HG02610 (cell line): ENCODE results near the gene BLOC1S1.

Source experiments
- ATAC-seq: cut with Tn5 transposase; IDR thresholded peaks from one replicate; pipeline ENCODE4 v1.9.1; 2021; ENCODE audit warnings: mild to moderate bottlenecking, moderate library complexity; ENCODE audit not compliant: unreplicated experiment

BLOC1S1 gene

GRCh38 chr12:55726971-55727370 lies 11.1 kb downstream of the BLOC1S1 start:
- ATAC-seq: no peak

DNA sequence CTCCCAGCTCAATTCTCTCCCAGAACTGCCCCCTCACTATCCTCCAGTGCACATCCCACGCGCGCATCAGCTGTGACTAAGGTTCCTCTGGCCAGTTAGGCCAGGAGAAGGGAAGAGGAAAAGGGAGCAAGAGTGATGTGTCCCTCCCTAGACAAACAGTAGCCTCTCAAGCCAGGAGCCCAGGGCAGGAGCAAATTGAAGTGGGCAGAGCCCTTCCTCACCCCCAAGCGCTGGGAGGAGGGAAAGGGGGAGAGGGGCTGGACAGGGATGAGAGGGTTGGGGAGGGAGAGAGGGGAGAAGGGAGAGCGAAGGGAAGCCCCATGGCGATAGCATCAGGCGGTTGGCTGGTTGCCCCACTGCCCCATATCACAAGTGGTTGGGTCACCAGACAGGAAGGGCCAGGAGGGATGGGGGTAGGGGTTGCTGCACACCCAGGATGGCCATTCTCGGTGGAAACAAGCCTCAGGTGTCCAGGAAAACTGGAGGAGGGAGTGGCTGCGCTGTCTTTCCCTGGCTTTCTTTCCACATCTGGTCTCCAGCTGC lies 11.9 kb downstream of the BLOC1S1 start:
- no peak for ATAC-seq

GRCh38 chr12:55728186-55728938 lies 12.5 kb downstream of the BLOC1S1 start:
- no peak for ATAC-seq

DNA sequence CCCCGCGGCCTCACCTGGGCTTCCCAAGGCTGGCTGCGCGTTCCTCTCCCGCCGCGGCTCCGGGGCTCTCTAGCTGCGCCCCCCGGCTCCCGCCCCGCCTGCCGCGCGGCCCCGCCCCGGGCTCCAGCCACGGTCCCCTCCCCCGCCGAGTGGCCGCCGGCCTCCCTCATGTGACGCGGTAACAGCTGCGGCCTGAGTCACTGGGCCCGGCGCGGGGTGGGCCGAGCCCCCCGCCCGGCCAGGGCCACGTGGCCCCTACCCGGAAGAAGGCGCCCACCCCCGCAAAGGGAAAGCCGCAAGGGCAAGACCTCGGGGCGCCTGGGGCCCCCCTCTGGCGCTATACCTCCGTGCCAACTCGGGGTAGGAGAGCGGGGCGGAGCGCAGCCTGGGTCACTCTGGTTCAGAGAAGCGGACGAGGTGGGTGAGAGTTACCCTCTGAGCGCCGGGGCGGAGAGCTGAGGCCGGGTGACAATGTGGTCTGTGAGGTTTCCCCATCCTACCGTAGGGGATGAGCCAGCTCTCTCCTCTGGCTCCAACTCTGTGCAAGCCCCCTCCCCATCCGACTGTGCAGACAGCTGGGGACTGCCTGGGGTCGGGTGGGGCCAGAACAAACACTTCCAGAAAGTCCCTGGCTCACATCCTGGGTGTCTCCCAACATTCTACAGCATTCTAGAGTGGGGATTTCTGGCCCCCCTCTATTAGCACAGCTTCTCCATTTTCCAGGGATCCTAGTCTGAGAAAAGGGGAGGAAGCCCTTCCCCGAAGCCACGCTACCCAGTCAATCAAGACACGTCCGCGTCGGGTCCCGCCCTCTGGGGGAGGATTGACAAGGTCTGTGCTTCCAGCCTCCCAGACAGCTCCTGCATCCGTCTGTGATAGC lies 13.3 kb downstream of the BLOC1S1 start, which contains the start of gene CD63:
Gene CD63, minus strand, starts transcription at position 71 of the 880 bp plus-strand sequence. CDS start 668 bp downstream, outside the sequence.
- peak; percentile 59 for ATAC-seq

DNA sequence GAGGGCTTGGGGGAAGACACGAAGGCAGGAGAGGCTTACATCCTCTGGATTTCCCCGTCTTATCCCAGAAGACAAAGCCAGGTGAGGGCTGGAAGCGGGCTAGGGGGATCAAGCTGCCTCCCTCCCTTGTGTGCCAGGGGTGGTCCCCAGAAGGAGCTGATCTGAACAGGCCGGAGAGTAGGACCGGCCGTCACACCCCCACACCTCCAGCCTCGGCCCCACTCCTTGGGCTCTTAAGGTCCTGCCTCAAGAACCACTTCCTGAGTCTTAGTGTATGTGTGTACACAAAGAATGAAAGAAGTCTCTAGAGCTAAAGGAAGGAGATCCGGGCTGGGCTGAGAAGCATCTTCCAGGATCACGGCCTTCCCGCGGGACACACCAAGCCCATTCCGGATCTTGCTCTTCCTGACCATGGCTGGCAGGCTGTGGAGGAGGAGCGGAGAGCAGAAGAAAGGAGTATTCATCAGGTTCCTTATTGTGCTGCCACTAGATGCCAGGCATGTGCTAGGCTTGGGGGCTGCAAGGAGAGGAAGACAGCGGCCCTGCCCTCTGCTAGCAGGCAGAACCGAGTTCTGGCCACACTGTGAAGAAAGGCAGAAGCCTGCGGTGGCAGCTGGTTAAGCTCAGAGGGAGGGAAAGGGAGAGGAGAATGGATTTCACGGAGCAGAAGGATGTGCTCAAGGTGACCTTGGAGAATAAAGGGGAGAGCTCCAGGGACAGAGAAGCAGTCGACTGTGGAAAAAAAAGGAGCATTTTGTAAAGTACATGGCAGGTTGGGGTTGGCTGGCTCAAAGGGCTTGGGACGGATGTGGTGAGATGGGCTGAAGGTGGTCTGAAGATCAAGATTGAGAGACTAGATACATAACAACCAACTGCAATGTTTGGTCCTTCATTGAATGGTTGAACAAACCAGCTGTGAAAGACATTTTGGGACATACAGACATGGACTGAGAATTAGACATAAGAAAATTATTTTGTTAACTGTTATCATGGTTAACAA lies 14.3 kb downstream of the BLOC1S1 start:
- peak; percentile 45 for ATAC-seq

DNA sequence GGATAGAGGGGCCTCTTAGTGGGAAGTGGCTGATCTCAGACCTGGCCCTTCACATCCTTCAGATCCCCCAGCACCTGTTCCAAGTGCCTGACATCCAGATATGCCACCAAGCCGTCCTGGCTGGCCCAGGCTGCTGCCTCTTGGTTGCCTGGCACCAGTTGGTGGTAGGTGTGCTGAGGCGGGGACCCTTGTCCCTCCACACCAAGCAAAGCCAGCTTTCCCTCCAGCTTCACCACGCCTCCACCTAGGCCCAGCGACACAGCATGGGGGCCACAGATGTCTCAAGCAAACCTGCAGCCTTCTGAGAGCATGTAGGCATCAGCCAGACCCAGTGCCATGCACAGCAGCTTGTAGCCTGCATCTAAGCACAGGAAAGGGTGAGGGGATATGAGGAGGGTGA lies 16.4 kb downstream of the BLOC1S1 start:
- no peak for ATAC-seq

GRCh38 chr12:55733021-55733555 lies 17.2 kb downstream of the BLOC1S1 start:
- no peak for ATAC-seq

DNA sequence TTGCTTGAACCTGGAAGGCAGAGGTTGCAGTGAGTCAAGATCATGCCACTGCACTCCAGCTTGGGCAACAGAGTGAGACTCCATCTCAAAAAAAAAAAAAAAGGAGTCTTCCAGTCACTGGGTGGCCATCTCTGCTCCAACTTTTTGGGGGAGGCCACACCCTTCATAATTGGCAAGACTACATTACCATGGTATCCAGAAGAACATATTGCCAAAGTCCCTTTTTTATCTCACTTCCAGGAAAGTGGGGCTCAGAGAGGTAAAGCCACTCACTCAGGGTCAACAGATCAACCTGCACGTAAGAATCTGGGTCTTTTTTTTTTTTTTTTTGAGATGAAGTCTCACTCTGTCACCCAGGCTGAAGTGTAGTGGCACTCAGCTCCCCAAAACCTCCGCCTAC lies 18.0 kb downstream of the BLOC1S1 start:
- no peak for ATAC-seq

DNA sequence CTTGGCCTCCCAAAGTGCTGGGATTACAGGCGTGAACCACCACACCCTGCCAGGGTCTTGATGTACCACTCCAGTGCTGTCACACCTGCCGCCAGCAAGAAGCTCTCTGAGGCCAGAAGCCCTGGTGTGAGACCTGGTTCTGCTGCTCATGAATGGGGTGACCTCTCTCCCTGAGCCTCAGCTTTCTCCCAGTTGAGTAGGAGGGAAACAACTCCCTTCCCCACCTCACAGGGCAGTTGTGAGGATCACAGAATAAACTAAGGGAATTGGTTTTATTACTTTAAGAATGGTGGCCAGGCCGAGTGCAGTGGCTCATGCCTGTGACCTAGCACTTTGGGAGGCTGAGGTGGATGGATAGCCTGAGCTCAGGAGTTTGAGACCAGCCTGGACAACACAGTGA lies 18.7 kb downstream of the BLOC1S1 start:
- ATAC-seq: no peak

- no peak for ATAC-seq
These were observed 20.2 kb downstream of the BLOC1S1 start for GRCh38 chr12:55736076-55736475.

GRCh38 chr12:55736780-55737580 lies 21.1 kb downstream of the BLOC1S1 start:
- peak; percentile 36 for ATAC-seq

DNA sequence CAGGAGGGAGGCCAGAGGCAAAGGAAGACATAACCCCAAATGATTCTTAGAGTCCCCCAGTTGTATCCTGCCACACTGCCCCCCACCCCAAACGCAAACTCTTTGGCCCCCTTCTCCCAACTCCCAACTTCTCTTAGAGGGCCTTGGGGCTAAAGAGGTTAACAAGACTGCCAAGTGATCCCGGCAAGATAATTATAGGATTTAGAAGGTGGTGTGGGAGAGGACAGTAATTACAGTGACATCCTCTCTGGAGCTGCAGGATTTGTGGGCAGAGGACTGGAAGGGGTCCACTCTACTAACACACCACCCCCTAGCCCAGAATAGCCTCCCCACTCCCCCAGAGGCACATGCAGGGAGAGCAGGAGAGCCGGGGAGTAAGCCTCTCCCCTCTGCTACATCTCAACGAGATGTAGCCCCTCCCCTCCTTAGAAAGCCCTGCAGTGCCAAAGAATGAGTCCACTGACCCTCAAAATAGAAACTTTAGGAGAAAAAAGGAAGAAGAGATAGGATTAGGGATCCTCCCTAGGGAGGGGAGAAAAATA lies 21.8 kb downstream of the BLOC1S1 start:
- no peak for ATAC-seq

DNA sequence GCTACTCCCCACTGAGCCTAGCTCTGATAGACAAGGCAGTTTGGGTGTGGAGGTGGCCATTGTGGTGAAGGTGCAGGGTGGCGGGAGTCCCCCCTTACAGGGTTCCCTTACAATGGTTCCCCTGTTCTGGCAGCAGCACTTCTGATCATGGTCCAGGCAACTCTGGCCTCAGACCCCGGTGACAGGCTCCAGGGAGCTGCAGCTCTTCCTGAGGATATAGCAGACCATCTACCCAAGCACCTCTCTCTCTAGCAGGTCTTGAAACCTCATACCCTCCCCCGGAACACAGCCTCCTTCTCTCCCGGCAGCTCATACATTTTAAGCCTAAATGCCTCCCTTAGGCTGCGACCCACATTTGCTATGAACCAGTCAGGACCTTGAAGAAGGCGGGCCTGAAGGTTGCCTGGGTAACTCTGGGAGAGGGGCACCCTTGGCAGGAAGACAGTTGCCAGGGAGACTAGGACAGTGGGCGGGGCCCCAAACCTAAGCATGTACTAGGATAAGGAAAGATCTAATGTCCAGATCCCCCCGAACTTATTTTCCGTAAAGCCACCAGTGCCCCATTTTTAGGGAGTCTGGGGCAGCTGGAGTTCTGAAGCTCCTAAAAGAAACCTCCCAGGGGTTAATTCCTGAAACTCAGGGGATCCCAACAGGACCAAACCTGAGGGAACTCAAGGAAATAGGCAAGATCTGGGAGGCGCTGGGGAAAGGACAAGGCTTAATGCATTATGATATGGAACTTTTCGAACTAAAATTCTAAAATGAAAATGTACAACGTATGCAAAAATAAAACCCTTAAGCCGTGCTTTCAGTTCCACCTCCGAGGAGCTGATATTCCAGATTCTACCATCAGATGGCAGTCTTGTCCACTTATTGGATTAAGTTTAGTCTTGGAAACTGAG lies 22.5 kb downstream of the BLOC1S1 start:
- peak; percentile 85 for ATAC-seq

GRCh38 chr12:55739025-55739378 lies 23.2 kb downstream of the BLOC1S1 start:
- ATAC-seq: no peak

DNA sequence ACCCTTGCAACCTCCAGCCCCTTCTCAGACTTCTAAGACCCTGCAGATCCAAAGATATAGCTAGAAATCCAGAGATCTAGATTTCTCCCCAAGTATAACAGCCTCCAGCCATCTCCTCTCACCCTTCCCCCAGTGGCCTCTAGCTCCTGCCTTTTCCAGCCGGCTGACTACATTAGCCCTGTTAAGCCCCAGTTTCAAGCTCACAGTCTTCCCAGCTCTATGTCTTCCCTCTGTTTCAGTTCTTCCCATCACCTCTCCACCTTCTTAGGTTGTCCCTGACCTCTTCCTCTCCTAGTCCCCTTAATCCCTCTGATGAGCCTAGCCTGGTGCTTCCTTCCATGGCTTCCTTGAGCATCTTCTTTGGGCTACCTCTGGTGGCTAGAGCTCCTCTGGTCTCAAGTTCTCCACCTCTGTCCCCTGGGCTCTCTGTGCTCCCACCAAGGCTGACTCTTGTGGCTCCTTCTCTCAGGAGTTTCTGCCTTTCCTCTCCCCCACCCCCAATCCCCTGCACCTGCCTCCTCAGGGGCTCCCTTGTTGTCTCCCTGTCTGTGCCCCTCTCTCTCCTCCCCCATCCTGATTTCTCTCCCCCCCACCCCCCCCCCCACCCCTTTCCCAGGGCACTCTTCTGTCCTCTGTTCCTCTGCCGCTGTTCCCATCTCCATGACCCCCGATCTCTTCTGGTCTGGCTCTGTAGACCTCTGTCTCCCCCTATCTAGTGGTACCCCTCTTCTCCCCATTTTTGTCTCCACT lies 26.3 kb downstream of the BLOC1S1 start:
- ATAC-seq: no peak

DNA sequence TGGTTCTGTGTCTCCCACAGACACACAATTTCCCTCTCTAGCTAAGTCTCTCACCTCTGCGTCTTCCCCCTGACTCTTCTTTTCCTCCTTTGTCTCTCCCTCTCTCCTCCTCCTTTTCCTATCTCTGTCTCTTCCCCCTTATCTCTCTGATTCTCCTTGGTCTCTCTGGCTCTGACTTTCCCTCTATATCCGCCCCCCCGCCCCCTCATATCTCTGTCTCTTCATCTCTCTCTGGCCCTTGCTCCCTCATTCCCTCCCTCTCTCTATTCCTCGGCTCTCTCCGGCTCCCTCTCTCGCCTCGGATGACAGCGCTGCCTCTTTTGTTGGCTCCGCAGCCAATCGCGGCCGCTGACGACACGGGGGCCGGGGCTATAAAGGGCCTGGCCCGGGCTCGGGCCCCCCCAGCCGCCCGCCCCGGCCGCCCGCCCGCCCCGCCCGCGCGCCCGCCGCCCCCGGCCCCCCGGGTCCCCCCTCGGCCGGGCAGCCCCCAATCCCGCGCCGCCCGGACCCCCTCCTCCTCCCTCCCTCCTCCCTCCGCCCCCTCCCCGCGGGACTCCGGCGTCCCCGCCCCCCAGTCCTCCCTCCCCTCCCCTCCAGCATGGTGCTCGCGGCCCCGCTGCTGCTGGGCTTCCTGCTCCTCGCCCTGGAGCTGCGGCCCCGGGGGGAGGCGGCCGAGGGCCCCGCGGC lies 27.0 kb downstream of the BLOC1S1 start, which contains the start of gene GDF11:
Gene GDF11, plus strand, starts transcription at position 404 of the 687 bp plus-strand sequence. Its CDS starts 195 bp downstream, at position 599.
- peak; percentile 45 for ATAC-seq
